ENCODE measurements around the gene PLEKHA3. TPM values are rescaled to one million over a fixed set of nuclear protein-coding genes. Genes with fewer than 3 reads are reported as not detected.

Gene PLEKHA3
- total and polyA plus RNA-seq, 7 donors, result 1.8 to 22.5 (median 13.0) TPM

DNA sequence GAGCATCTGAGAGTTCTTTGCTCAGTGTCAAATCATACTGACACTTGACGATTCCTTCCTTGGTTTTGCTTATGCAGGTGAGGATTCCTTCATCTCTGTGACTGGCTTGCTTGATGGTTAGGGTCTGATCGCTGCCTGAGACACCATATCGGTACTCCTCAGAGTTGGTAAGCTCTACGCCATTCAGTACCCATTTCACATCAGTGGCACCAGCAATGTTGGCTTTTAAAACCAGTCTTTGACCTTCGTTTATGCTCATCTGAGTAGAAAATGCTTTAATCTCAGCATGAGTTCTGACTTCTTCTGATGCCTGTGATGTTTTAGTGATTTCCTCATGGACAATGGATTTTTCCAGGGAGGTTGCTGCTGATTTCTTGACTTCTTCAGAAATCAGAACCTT is 48.4 kb downstream of the PLEKHA3 start:
- Histone ChIP-seq H3K27me3 (no peaks in the 10 kb centered on the region), H3K27ac (no peak overlapping the region), H3K9me3 (no peaks in the 10 kb centered on the region), H3K36me3 (peaks cover 0 to 26% (median 2%) of the 10 kb centered on the region in 4 donors), H3K4me1 (peaks cover 0 to 9% (median 3%) of the 10 kb centered on the region in 4 donors), H3K4me3 (no peak overlapping the region)
- intact Hi-C loops (cut with DNase I), result no loop called here
- WGBS, 2 donors, result 95 to 96% methylated on average over 5 of the region's 5 CpGs
- no peak for TF ChIP-seq EP300 (IDR thresholded peaks at IDR 0.05)
- no peak for TF ChIP-seq POLR2A (IDR thresholded peaks at IDR 0.05)
- TF ChIP-seq, protein P1, sequence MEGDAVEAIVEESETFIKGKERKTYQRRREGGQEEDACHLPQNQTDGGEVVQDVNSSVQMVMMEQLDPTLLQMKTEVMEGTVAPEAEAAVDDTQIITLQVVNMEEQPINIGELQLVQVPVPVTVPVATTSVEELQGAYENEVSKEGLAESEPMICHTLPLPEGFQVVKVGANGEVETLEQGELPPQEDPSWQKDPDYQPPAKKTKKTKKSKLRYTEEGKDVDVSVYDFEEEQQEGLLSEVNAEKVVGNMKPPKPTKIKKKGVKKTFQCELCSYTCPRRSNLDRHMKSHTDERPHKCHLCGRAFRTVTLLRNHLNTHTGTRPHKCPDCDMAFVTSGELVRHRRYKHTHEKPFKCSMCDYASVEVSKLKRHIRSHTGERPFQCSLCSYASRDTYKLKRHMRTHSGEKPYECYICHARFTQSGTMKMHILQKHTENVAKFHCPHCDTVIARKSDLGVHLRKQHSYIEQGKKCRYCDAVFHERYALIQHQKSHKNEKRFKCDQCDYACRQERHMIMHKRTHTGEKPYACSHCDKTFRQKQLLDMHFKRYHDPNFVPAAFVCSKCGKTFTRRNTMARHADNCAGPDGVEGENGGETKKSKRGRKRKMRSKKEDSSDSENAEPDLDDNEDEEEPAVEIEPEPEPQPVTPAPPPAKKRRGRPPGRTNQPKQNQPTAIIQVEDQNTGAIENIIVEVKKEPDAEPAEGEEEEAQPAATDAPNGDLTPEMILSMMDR (IDR thresholded peaks at IDR 0.05), result no peak
- no peak for TF ChIP-seq POLR2AphosphoS5 (IDR thresholded peaks at IDR 0.05)
- DNase-seq, result no peak

DNA sequence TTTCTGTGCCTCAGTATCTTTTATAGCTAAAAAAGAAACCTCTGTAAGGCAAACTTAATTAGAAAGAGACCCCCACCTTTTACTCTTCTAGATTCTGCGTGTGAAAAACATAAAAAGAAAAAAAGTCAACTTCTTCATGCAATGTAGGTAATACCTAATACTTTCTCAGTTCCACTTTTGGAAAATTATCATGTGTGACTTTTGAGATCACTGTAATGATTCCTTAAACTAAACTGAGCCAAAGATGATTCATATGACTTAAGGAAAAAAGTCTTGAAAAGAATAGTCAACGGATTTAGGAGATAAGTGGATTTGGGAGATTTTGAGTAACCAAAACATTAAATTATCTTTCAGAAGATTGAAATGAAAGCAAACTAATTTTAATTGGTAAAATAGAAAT is 48.9 kb downstream of the PLEKHA3 start:
- no peak for DNase-seq
- H3K36me3 ChIP-seq, result peaks cover 0 to 31% (median 2%) of the 10 kb centered on the region in 4 donors
- no peaks in the 10 kb centered on the region for H3K9me3 ChIP-seq
- TF ChIP-seq, protein P1 (IDR thresholded peaks at IDR 0.05), result no peak
- TF ChIP-seq EP300 (IDR thresholded peaks at IDR 0.05) (no peak), POLR2A (IDR thresholded peaks at IDR 0.05) (no peak)
- no peaks in the 10 kb centered on the region for H3K27me3 ChIP-seq
- H3K27ac ChIP-seq, result no peak overlapping the region
- intact Hi-C loops (cut with DNase I), result no loop called here
- H3K4me1 ChIP-seq, result peaks cover 0 to 3% (median under 1%) of the 10 kb centered on the region in 4 donors
- WGBS, 2 donors, result 79 to 91% methylated on average over 2 of the region's 2 CpGs
- H3K4me3 ChIP-seq, result no peak overlapping the region

DNA sequence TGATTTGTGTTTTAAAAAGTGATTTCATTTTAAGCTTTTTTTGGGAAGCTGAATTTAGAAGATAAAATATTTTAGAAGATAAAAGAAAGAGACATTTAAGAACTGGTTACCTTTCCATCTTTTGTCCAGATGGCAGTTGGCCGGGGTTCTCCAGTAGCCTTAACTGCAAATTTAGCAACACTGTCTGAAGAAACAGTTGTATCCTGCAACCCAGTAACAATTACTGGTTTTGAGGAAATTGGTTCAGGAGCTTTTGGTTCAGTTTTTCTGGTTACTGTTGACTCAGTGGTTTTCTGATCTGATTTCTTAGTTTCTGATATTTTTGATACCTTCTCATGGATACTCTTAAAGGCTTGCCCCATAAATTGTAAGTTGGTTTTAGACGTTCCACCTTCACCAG is 49.9 kb downstream of the PLEKHA3 start:
- intact Hi-C loops (cut with DNase I), result no loop called here
- TF ChIP-seq POLR2AphosphoS5 (IDR thresholded peaks at IDR 0.05), result no peak
- no peak for TF ChIP-seq EP300 (IDR thresholded peaks at IDR 0.05)
- TF ChIP-seq POLR2A (IDR thresholded peaks at IDR 0.05), result no peak
- TF ChIP-seq, protein P1 (IDR thresholded peaks at IDR 0.05), result no peak
- Histone ChIP-seq H3K27ac (no peak overlapping the region), H3K36me3 (peaks cover 0 to 37% (median 2%) of the 10 kb centered on the region in 4 donors), H3K9me3 (no peaks in the 10 kb centered on the region), H3K27me3 (no peaks in the 10 kb centered on the region), H3K4me1 (no peaks in the 10 kb centered on the region), H3K4me3 (no peak overlapping the region)
- 78 to 85% methylated on average over 2 of the region's 2 CpGs for WGBS, 2 donors
- DNase-seq, result no peak

DNA sequence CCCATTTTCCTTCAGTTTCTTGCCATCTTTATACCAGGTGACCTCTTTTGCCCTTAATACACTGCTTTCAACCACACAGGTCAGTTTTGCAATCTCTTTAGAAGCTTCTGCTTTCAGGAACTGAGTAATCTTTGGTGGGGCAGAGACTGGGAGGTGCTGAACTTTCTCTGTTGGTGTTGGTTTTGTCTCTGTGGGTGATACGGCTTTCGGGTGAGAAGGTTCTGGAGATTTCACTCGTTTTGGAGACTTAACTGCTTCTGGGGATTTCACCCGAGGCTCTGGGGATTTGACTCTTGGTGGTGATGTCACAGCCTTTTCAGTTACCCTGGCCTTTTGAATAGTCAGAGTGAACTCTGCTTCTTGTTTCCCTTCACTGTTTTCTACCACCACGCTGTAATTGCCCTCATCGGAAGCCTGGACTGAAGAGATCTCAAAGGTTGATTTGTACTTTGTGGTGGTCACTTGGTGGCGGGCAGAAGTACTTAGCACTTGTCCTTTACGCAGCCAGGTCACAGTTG is 50.4 kb downstream of the PLEKHA3 start:
- TF ChIP-seq, protein P1 (IDR thresholded peaks at IDR 0.05), result no peak
- no peak for TF ChIP-seq EP300 (IDR thresholded peaks at IDR 0.05)
- TF ChIP-seq POLR2A (IDR thresholded peaks at IDR 0.05), result no peak
- TF ChIP-seq POLR2AphosphoS5 (IDR thresholded peaks at IDR 0.05), result no peak
- Histone ChIP-seq H3K36me3 (peaks cover 0 to 43% (median 2%) of the 10 kb centered on the region in 4 donors), H3K27ac (no peak overlapping the region), H3K9me3 (no peaks in the 10 kb centered on the region), H3K27me3 (no peaks in the 10 kb centered on the region), H3K4me1 (no peaks in the 10 kb centered on the region), H3K4me3 (no peak overlapping the region)
- 74 to 88% methylated on average over 8 of the region's 8 CpGs for WGBS, 2 donors
- intact Hi-C loops (cut with DNase I), result no loop called here
- no peak for DNase-seq

DNA sequence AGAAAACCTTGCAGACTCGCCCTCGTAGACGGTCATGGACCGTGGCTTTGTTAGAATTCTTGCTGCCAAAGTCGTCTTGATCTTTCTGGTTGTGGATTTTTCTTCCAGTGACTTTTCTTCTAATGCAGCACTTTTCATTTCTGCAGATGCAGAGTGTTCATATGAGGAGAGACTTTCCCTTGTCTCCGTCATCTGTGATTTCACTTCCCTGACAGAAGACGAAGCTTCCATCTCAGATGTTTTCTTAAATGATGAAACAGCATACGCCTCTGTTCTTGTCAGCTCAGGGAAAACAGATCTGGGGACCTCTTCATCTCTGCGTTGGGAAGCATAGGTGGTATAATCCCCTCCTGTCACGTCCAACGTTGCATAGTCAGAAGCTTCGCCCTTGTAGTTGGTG is 50.9 kb downstream of the PLEKHA3 start:
- TF ChIP-seq, protein P1 (IDR thresholded peaks at IDR 0.05), result no peak
- TF ChIP-seq EP300 (IDR thresholded peaks at IDR 0.05) (no peak), POLR2A (IDR thresholded peaks at IDR 0.05) (no peak), POLR2AphosphoS5 (IDR thresholded peaks at IDR 0.05) (no peak)
- H3K4me3 ChIP-seq, result no peak overlapping the region
- peaks cover 0 to 48% (median 2%) of the 10 kb centered on the region in 4 donors for H3K36me3 ChIP-seq
- H3K9me3 ChIP-seq, result no peaks in the 10 kb centered on the region
- no peak overlapping the region for H3K27ac ChIP-seq
- H3K4me1 ChIP-seq, result no peaks in the 10 kb centered on the region
- intact Hi-C loops (cut with DNase I), result no loop called here
- H3K27me3 ChIP-seq, result no peaks in the 10 kb centered on the region
- 87 to 93% methylated on average over 12 of the region's 12 CpGs for WGBS, 2 donors
- DNase-seq, result no peak
